ENCODE measurements around the gene CIITA.
"Not testable (repeated sequence)": the region's sequence is repeated elsewhere in the genome, so short reads cannot be mapped to it uniquely, and the experiment has no call there.

CIITA gene

DNA sequence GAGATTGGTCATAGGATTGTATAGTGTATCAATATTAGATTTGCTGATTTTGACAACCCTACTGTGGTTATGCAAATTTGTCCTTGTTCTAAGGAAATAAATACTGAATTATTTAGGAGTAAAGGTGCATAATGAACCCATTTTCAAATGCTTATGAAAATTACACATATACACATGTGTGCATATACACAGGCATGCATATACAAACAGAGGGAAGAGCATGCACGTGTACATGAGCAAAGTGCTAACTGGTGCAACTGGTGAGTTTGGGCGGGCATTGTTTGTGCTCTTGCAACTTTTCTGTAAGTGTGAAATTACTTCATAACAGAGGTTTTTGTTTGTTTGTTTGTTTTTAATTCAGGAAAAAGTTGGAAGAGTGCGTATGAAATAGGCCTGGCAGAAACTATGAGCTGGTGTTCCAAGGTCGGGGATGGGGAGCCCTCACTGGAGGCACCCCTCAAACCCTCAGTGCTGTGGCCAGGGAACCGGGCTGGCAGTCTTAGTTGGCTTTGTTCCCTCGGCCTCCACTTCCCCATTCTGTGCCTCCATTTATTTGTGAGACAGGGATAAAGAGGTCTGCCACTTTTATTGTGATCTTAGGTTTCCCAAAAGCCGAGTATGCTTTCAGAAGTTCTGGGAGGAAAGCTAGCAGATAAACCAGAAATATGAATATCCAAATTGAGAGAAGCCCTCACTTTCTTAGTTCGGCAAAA lies 59.4 kb downstream of the CIITA start:
- no peak for DNase-seq (ENCODE audit: low read depth)

DNA sequence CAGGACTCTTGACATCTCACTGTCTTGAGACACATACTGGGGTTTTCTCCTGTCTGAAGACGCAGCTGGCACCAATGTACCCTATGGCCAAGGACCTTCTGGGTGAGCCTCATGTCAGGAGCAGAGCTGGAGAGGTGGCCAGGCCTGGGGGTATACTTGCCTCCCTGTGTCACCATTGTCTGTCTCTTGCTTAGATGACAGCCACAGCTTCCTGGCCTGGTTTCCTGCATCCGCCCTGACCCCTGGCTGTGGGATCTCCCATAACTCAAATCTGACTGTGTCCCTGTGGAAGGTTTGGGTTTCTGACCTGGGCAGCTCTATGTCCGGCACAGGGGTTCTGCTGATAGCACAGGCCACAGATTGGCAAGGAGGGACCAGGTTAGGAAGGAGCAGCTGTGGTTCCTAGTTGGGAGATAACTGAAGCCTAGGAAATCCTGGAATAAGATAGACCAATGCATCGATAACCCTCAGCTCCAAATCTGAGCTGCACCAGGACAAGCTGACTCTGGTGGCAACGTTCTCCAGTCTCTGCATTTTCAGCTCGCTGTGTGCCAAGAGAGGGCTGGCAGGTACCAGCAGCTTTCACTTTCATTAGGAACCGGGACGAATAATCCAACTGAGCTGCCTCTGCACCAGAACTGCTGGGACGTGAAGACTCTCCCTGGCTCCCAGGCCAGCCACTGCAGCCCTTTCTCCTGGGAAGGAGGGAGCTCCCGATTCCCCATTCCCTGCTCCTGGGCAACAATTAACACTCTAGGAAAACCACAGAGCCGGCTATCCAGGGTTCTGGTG lies 60.3 kb downstream of the CIITA start:
- DNase-seq (ENCODE audit: low read depth), result no peak

DNA sequence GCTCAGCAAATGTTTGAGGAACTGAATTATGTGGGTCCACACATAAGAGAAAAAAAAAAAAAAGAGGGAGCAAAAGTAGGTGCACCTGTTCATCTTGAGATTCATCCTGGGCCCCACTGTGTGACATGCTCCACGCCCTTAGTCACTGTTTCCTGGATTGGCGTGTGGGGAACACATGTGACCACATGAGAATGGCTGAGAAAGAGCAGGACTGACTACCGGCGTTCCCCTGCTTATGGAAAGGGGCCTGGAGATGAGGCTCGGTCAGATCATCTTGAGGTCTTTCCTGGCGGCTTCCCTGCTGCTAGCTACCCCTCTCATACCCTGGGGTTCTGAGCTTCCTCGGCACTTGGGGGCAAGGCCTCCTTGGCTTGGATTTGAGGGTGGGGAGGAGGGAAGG lies 61.3 kb downstream of the CIITA start:
- DNase-seq (ENCODE audit: low read depth), result no peak

DNA sequence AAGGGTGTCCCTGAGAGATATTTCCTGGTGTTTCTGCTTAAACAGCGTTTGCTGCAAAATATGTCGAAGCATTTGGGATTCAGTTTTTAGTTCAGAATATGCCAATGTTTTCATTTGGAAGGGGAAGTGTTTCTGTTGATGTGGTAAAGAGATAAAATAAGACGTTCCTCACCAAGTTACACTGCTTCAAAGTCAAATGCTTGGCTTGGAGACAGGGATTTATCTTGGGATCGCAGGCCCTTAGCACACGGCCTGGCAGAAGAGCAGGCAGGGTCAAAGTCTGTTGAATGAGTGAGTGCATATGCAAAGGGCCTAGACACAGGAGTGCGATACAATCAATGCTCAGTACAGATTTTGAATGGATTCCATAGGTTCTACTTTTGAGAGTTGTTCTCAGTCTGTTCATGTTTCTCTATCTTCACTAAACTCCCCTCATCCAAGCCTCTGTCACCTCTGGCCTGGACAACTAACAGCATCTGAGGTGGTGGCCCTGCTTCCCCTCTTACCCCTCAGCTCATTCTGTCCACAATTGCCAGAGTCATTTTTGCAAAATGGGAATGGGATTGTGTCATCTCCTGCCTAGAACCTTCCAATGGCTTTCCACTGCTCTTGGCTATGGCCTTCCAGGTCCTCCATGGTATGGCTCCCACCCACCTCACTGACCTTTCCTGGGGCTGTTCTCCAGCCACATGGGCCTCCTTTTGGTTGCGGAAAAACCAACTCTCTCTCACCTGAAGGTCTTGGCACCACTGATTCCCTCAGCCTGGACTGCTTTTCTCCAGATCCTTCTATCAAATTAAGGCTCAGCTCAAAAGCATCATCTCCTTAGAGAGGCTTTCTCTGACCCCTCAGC lies 62.0 kb downstream of the CIITA start:
- no peak for DNase-seq (ENCODE audit: low read depth)

GRCh38 chr16:10939649-10940234 lies 62.7 kb downstream of the CIITA start:
- no peak for DNase-seq (ENCODE audit: low read depth)

DNA sequence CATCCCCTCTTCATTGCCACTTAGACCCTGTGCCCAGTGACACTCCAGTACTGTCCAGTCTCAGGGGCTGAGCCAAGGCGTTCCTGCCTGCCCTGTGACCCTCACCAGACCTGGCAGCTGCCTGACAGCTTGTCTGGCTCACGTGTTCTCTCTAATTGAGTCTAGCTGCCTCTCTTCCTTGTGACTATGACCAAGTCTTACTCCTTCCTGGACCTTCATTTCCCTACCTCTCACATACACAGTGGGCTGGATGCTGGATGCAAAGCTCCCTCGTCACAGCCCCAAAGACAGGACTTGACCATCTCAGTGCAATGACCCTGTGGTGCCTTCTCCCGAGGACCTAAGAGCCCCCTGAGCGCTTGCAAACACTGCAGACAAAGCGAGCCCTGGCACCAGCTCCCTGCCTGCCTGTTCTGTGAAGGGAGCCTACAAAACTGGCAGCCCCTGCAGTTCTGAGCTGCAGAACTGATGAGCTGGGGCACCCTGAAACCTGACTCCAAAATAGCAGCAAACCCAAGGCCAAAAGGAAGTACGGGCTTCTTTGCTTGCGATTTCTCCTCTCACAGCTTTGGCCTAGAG lies 63.6 kb downstream of the CIITA start:
- DNase-seq (ENCODE audit: low read depth), result no peak

- DNase-seq (ENCODE audit: low read depth), result no peak
These were observed 64.3 kb downstream of the CIITA start for GRCh38 chr16:10941127-10941933.

GRCh38 chr16:10941935-10942351 lies 64.9 kb downstream of the CIITA start:
- not testable (repeated sequence) for DNase-seq (ENCODE audit: low read depth)

DNA sequence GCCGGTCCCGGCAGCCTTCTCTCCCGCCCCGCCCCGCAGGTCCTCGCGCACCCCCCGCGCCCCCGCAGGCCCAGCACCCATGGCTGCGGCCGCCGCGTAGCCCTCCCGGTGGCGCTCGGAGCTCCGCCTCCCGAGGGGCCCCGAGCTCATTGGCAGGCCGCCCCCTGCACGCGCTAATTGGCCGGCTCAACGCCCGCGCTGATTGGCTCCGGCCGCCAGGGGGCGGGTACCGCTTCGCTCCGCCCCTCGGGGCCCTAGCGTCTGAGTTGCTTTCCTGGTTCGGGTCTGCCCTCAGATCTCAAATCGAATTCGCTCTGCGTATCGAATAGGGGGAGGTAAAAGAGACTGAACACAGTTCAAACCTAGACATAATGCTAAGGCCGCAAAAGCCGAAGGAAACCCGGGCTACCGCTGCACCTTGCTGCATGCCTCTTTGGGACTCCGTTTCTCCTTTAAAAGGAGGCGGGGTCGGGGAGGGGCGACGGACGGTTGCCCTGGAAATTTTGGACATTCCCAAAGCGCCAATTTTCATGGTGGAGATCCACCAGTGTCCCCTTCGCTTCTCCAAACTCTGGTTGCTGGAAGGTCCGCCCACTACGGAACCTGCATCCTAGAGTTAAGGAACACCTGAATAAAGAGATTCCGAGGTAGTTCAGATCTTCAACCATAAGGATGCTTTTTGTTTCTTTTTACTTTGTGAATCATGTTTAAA lies 65.5 kb downstream of the CIITA start, which contains the start of gene DEXI:
DEXI (minus strand) TSS at position 117 of the 712 bp plus-strand sequence. CDS start 463 bp downstream, outside the sequence.
- peak; percentile 93 for DNase-seq (ENCODE audit: low read depth)

GRCh38 chr16:10943064-10943353 lies 66.0 kb downstream of the CIITA start:
- no peak for DNase-seq (ENCODE audit: low read depth)

DNA sequence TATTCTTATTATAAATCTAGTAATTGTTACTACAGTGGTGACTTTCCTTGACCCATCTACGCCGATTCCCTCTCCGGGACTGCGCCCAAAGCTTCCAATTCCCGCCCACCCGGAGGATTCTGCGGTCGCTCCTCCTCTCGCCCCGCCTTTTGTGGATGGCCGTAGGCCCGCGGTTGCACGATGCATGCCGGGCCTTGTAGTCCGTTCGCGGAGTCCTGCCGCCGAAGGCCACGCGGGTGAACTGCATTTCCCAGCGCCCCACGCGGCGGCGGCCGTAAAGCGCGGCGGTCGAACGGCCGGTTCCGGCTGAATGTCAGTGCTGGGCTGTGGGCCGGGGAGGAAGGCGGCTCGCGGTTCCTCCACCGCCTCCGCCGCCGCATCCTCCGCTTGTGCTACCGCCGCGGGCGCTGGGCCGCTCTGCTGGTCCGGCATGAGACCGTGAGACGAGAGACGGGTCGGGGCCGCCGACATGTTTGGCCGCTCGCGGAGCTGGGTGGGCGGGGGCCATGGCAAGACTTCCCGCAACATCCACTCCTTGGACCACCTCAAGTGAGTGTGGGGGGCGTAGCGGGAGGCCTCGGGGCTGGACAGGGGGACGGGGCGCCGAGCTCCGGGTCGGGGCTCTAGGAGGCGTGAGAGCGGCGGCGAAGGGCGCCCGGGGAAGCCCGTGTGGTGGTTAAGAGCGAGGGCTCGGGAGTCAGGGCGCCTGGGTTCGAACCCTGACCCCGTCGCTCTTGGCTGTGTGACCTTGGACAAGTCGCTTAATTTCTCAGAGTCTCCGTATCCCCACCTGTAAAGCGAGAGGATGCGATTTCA lies 67.5 kb downstream of the CIITA start, which contains the start of gene CLEC16A:
CLEC16A (plus strand) TSS at position 316 of the 816 bp plus-strand sequence; CDS start at position 470, 154 bp downstream.
- peak; percentile 94 for DNase-seq (ENCODE audit: low read depth)

- DNase-seq (ENCODE audit: low read depth), result no peak
These were observed 68.2 kb downstream of the CIITA start for GRCh38 chr16:10945065-10945787.

DNA sequence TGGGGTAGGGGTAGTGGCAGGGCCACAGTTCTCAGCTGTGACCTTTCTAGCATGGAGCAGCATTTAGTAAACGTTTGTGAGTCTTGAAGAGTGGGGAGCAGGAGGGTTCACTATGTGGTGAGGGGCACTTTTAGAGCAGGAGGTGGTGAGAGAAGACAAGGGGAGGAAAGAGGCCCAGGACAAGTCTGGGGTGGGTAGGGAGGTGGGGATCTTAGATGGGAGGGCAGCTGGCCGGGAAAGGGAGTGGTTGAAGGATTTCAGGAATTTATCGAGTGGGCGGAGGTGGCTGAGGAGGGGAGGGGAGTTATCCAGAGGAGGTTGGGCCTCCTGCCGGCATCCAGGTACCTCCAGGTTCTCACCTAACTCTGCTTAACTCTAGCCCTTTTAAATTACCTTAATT lies 69.3 kb downstream of the CIITA start:
- DNase-seq (ENCODE audit: low read depth), result no peak

DNA sequence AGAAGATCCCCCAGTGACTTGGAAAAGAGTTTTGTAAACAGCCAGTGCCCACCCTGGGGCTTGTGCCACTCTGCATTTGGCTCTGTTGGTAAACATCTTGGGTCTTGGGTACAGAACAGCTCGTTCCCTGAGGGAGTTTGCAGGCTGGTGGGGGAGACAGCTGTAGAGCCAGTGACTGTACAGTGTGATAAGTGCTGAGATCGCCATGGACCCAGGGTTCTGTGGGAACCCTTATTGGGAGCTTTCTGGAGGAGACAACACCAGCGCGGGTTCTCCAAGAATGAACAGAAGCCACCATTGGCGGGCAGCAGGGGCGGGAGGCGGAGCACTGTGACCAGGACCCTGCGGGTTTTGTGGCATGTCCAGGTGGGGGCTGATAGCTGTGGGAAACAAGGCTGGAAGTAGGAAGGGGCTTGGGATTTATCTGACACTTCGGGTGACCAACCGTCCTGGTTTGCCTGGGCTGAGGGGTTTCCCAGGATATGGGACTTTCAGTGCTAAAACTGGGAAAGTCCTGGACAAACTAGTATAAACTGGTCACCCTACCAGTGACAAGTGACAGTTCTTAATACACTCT lies 70.3 kb downstream of the CIITA start:
- no peak for DNase-seq (ENCODE audit: low read depth)

DNA sequence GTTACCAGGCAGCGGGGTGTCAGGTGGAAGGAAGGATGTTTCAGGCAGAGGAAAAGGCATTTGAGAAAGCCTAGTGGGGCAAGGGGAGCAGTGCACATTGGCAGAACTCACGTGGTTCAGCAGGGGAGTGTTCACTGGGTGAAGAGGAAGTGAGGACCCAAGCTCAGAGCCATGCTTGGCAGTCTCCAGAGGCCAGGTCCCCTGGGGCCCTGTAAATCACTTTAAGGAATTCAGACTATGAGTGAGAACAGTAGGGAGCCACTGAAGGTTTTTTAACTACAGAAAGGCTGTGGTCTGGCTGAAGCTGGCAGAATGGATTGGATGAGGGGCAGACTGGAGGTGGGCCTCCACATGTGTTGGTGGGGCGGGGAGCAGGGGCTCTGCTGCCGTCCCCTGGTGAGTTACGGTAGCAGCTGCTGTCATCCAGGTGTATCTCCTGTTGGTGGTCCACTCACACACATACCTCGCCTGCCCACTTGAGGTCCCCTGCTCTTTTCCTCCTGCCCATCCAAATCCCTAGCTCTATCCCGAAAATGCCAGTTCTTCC lies 72.5 kb downstream of the CIITA start:
- no peak for DNase-seq (ENCODE audit: low read depth)

GRCh38 chr16:10950393-10950792 lies 73.4 kb downstream of the CIITA start:
- no peak for DNase-seq (ENCODE audit: low read depth)

DNA sequence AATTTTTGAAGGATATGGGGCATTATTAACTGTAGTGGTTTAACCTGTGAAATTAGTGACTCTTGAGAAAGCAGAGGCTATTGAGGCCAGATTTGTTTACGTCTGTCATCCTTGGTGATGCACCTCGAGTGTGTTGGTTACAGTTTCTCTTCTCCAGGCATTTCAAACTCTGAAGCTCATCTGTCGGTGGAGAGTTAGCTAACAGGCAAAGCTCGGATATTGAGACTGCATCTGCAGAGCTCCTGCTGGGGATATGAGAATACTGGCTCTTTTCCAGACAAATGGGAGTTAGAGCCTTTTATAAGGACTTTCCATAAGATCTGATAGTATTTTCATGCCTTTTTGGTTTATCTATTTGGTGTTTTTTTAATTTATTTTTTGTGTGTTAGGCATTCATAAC lies 74.0 kb downstream of the CIITA start:
- DNase-seq (ENCODE audit: low read depth), result no peak

GRCh38 chr16:10954903-10955302 lies 77.9 kb downstream of the CIITA start:
- DNase-seq (ENCODE audit: low read depth), result no peak

Data from activated T-helper 1 cell treated with Interleukin-2 at 50 U/mL for 16 hours (primary cell).